HG03442 (cell line): ENCODE measurements around the gene STK32B.

ENCODE experiments used
- ATAC-seq: cut with Tn5 transposase; IDR thresholded peaks from one replicate; pipeline ENCODE4 v1.9.1; 2021; ENCODE audit warnings: mild to moderate bottlenecking, moderate library complexity; ENCODE audit not compliant: unreplicated experiment

The STK32B gene

GRCh38 chr4:5120067-5120466 lies 68.8 kb downstream of the STK32B start:
- ATAC-seq: no peak

- no peak for ATAC-seq
Observed at GRCh38 chr4:5120468-5120867, 69.2 kb downstream of the STK32B start.

GRCh38 chr4:5122114-5122513 lies 70.8 kb downstream of the STK32B start:
- no peak for ATAC-seq

GRCh38 chr4:5124876-5125275 lies 73.6 kb downstream of the STK32B start:
- no peak for ATAC-seq

GRCh38 chr4:5125321-5125720 lies 74.0 kb downstream of the STK32B start:
- no peak for ATAC-seq

GRCh38 chr4:5126231-5126630 lies 75.0 kb downstream of the STK32B start:
- ATAC-seq: no peak

- ATAC-seq: no peak
Observed at GRCh38 chr4:5126857-5127256, 75.6 kb downstream of the STK32B start.

- no peak for ATAC-seq
Observed at GRCh38 chr4:5127556-5127955, 76.3 kb downstream of the STK32B start.

- no peak for ATAC-seq
Observed at GRCh38 chr4:5128569-5128968, 77.3 kb downstream of the STK32B start.

GRCh38 chr4:5133201-5133600 lies 81.9 kb downstream of the STK32B start:
- ATAC-seq: no peak

- ATAC-seq: no peak
Observed at GRCh38 chr4:5133933-5134594, 82.8 kb downstream of the STK32B start.

- no peak for ATAC-seq
Observed at GRCh38 chr4:5134620-5135019, 83.3 kb downstream of the STK32B start.

- ATAC-seq: no peak
Observed at GRCh38 chr4:5137226-5137625, 85.9 kb downstream of the STK32B start.

- no peak for ATAC-seq
Observed at GRCh38 chr4:5137927-5138326, 86.6 kb downstream of the STK32B start.

- no peak for ATAC-seq
Observed at GRCh38 chr4:5138389-5138788, 87.1 kb downstream of the STK32B start.

GRCh38 chr4:5139141-5139540 lies 87.9 kb downstream of the STK32B start:
- ATAC-seq: no peak

- ATAC-seq: no peak
Observed at GRCh38 chr4:5141802-5142201, 90.5 kb downstream of the STK32B start.

GRCh38 chr4:5142726-5143125 lies 91.4 kb downstream of the STK32B start:
- no peak for ATAC-seq

- ATAC-seq: no peak
Observed at GRCh38 chr4:5143306-5143861, 92.1 kb downstream of the STK32B start.

GRCh38 chr4:5143940-5144339 lies 92.7 kb downstream of the STK32B start:
- ATAC-seq: no peak

- ATAC-seq: no peak
Observed at GRCh38 chr4:5144384-5144783, 93.1 kb downstream of the STK32B start.

GRCh38 chr4:5146248-5146647 lies 95.0 kb downstream of the STK32B start:
- no peak for ATAC-seq

GRCh38 chr4:5152521-5152920 lies 101.2 kb downstream of the STK32B start:
- ATAC-seq: no peak
